OCI-LY7 (cell line): ENCODE measurements around the gene MMP20. TPM values are rescaled to one million over a fixed set of nuclear protein-coding genes. Genes with fewer than 3 reads are reported as not detected.

ENCODE experiments used
- BruUV-seq: library from RNA; stranded (reverse); fragments of 400-500 nt; replicated peaks from 2 replicates; lab custom pipeline; 2021; lab: Mats Ljungman, UMichigan
- CTCF ChIA-PET: fragments of 300-600 bp; sonication (Branson Sonifier 250); formaldehyde crosslinking; loops from one replicate; lab custom pipeline; 2022; ENCODE audit warnings: antibody characterized with exemption; ENCODE audit not compliant: unreplicated experiment; lab: Charles Lee
- POLR2A ChIA-PET: fragments of 300-600 bp; sonication (Branson Sonifier 250); formaldehyde crosslinking; loops from one replicate; lab custom pipeline; 2022; ENCODE audit warnings: antibody characterized with exemption; lab: Charles Lee
- DNase-seq: peaks from one replicate; pipeline ENCODE4 v3.0.0-alpha.2; 2015; ENCODE audit warnings: low spot score
- H2AFZ ChIP-seq: fragments of 200-600 bp; sonication (generic), shearing (Covaris generic); 2 replicates; pipeline ENCODE4 v1.6.1; 2014; ENCODE audit warnings: mild to moderate bottlenecking, antibody characterized with exemption, low read length, moderate library complexity
- H3K27ac ChIP-seq: fragments of 200-600 bp; sonication (generic); 2 replicates; pipeline ENCODE4 v1.5.1; 2014; ENCODE audit warnings: mixed run types, low read depth, mild to moderate bottlenecking, moderate library complexity, low read length, inconsistent platforms; ENCODE audit not compliant: poor library complexity, severe bottlenecking
- H3K36me3 ChIP-seq: fragments of 200-600 bp; sonication (generic); 2 replicates; pipeline ENCODE4 v1.6.1; 2014; ENCODE audit warnings: mild to moderate bottlenecking, antibody characterized with exemption, low read length, moderate library complexity, mixed read lengths; ENCODE audit not compliant: insufficient read depth
- H3K4me1 ChIP-seq: fragments of 200-600 bp; sonication (generic); 2 replicates; pipeline ENCODE4 v1.5.1; 2014; ENCODE audit warnings: mild to moderate bottlenecking, low read length; ENCODE audit not compliant: insufficient read depth, poor library complexity, severe bottlenecking
- H3K4me2 ChIP-seq: fragments of 200-600 bp; sonication (generic); 2 replicates; pipeline ENCODE4 v1.6.1; 2014; ENCODE audit warnings: mild to moderate bottlenecking, low read length
- H3K4me3 ChIP-seq: fragments of 200-600 bp; sonication (generic); 2 replicates; pipeline ENCODE4 v1.5.1; 2014; ENCODE audit warnings: mild to moderate bottlenecking, low read depth, low read length; ENCODE audit not compliant: poor library complexity, severe bottlenecking
- H3K79me2 ChIP-seq: fragments of 200-600 bp; sonication (generic); 2 replicates; pipeline ENCODE4 v1.6.1; 2016; ENCODE audit warnings: low read depth, mild to moderate bottlenecking, low read length, moderate library complexity, mixed read lengths; ENCODE audit not compliant: insufficient read depth
- H3K9me2 ChIP-seq: fragments of 200-600 bp; sonication (generic); 2 replicates; pipeline ENCODE4 v1.6.1; 2016; ENCODE audit warnings: mild to moderate bottlenecking, low read length, mixed read lengths; ENCODE audit not compliant: insufficient read depth
- H3K9me3 ChIP-seq: fragments of 200-600 bp; sonication (generic); 2 replicates; pipeline ENCODE4 v1.6.1; 2014; ENCODE audit warnings: mild to moderate bottlenecking, mixed run types, low read length, mixed read lengths
- H4K20me1 ChIP-seq: fragments of 200-600 bp; sonication (generic); 2 replicates; pipeline ENCODE4 v1.6.1; 2014; ENCODE audit warnings: mild to moderate bottlenecking, antibody characterized with exemption, low read length, moderate library complexity, mixed read lengths; ENCODE audit not compliant: insufficient read depth
- CTCF ChIP-seq: fragments of 200-600 bp; sonication (generic); conservative IDR thresholded peaks from 2 replicates; pipeline ENCODE4 v1.5.1; 2014; ENCODE audit warnings: mild to moderate bottlenecking, antibody characterized with exemption, low read length, moderate library complexity, mixed read lengths
- EZH2phosphoT487 ChIP-seq: fragments of 200-600 bp; sonication (generic); IDR thresholded peaks from 2 replicates; pipeline ENCODE4 v1.6.1; 2018; ENCODE audit warnings: low read depth, borderline replicate concordance, mild to moderate bottlenecking, mixed run types, antibody characterized with exemption, low read length, moderate library complexity, mixed read lengths
- intact Hi-C: fragments of 100-400 bp; cut with micrococcal nuclease; formaldehyde crosslinking; loops from one replicate; pipeline ENCODE4 v1.10.0; 2022; ENCODE audit not compliant: unreplicated experiment
- total RNA-seq, 2 experiments: library from RNA; depleted of rRNA in 1 of 2; stranded (reverse); fragments of >200 nt in 1 of 2; shearing (Covaris generic) in 1 of 2; gene quantifications; 2 replicates each; pipeline ENCODE4 v1.2.3, GENCODE V29; 2014 to 2022

MMP20 gene
- total RNA-seq, 2 experiments from 2014 or later, result not detected

DNA sequence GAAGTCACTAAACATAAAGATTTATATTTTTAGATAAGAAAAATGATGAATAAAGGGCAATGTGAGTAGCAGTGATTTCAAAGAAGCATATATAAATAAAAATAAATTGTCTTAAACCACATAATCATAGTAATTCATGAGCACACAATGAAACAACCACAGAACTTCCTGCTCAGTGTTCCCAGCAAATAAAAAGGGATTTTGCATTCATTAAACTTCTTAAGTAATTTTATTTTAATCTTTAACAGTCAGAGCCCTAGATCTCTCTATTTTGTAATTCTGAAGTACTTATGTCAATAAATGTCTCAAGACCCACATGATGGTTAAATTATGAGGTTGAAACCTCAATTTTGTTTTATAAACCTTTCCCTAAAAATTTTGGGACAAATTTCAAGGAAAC is 14.5 kb upstream of the MMP20 start:
- POLR2A ChIA-PET, result interaction anchor here (0.7 kb wide), 1 partner anchor 20 kb away, joined by 5 read pairs; no protein-coding TSS in a partner anchor
- CTCF ChIA-PET, result no interaction called here
- Histone ChIP-seq H3K79me2 (no peaks in the 10 kb centered on the region), H3K9me2 (no peaks in the 10 kb centered on the region), H3K4me2 (no peak overlapping the region), H4K20me1 (no peaks in the 10 kb centered on the region), H2AFZ (no peak overlapping the region), H3K4me1 (no peaks in the 10 kb centered on the region), H3K36me3 (no peaks in the 10 kb centered on the region), H3K27ac (no peak overlapping the region), H3K9me3 (no peaks in the 10 kb centered on the region), H3K4me3 (no peak overlapping the region)
- no TSS peak for BruUV-seq
- DNase-seq, result no peak
- TF ChIP-seq CTCF, result no peak
- TF ChIP-seq EZH2phosphoT487, result no peak
- intact Hi-C loops, result no loop called here

DNA sequence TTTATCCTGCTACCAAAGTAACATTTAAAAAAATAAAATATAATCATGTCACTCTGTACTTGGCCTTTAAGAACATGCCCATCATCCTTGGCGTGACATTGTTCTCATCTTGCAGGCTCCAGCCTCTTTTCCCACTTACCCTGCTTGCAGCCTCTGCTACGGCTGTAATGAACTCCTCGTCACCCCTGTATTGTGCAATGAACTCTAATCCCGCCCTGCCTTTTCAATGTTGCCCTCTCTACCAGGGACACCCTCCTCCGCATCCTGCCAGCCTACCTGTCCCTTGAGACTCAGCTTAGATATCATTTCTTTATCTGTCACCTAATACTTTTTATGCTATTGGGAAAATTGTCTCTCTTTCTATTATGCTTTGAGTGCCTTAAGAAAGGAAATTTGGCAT is 12.6 kb upstream of the MMP20 start:
- CTCF ChIA-PET, result no interaction called here
- POLR2A ChIA-PET, result no interaction called here
- no peaks in the 10 kb centered on the region for H3K36me3 ChIP-seq
- H3K4me1 ChIP-seq, result no peaks in the 10 kb centered on the region
- no peaks in the 10 kb centered on the region for H3K79me2 ChIP-seq
- H4K20me1 ChIP-seq, result no peaks in the 10 kb centered on the region
- no TSS peak for BruUV-seq
- no peak overlapping the region for H3K4me2 ChIP-seq
- H3K9me2 ChIP-seq, result no peaks in the 10 kb centered on the region
- TF ChIP-seq CTCF (no peak), EZH2phosphoT487 (no peak)
- no peak overlapping the region for H3K4me3 ChIP-seq
- no peak for DNase-seq
- no peaks in the 10 kb centered on the region for H3K9me3 ChIP-seq
- H3K27ac ChIP-seq, result no peak overlapping the region
- H2AFZ ChIP-seq, result no peak overlapping the region
- intact Hi-C loops, result no loop called here

GRCh38 chr11:102633385-102634026 is 8.4 kb upstream of the MMP20 start:
- no peak for DNase-seq
- ChIA-PET CTCF (interaction anchor here (0.5 kb wide), 2 partner anchors 29 to 397 kb away, joined by 3 to 4 read pairs; no protein-coding TSS in a partner anchor), POLR2A (interaction anchor here (0.5 kb wide), 1 partner anchor 22 kb away, joined by 4 read pairs; no protein-coding TSS in a partner anchor)
- no TSS peak for BruUV-seq
- no peak overlapping the region for H3K27ac ChIP-seq
- no peaks in the 10 kb centered on the region for H3K9me2 ChIP-seq
- no peak overlapping the region for H3K4me2 ChIP-seq
- H3K36me3 ChIP-seq, result no peaks in the 10 kb centered on the region
- H2AFZ ChIP-seq, result no peak overlapping the region
- no peak for TF ChIP-seq CTCF
- TF ChIP-seq EZH2phosphoT487, result no peak
- intact Hi-C loops, result no loop called here
- no peaks in the 10 kb centered on the region for H3K9me3 ChIP-seq
- no peaks in the 10 kb centered on the region for H3K79me2 ChIP-seq
- H4K20me1 ChIP-seq, result no peaks in the 10 kb centered on the region
- no peaks in the 10 kb centered on the region for H3K4me1 ChIP-seq
- no peak overlapping the region for H3K4me3 ChIP-seq
